IMR-90 (cell line): ENCODE measurements around the gene CMSS1. TPM values are rescaled to one million over a fixed set of nuclear protein-coding genes. Genes with fewer than 3 reads are reported as not detected.

Source experiments
- ATAC-seq: fragments of 200-7000 bp; cut with Tn5 transposase; 2 replicates; pipeline ENCODE4 v1.9.1; 2020; ENCODE audit warnings: low read depth, mild to moderate bottlenecking, moderate library complexity
- BruUV-seq: library from RNA; stranded (reverse); fragments of 400-500 nt; replicated peaks from 2 replicates; lab custom pipeline; 2021; lab: Mats Ljungman, UMichigan
- CTCF ChIA-PET: fragments of 300-600 bp; formaldehyde crosslinking; extraction: SDS; loops from one replicate; lab custom pipeline; 2021; ENCODE audit warnings: antibody characterized with exemption; lab: Yijun Ruan, JAX
- POLR2A ChIA-PET: fragments of 300-600 bp; sonication (Branson Sonifier 250); formaldehyde crosslinking; loops from one replicate; lab custom pipeline; 2022; ENCODE audit warnings: antibody characterized with exemption; ENCODE audit not compliant: unreplicated experiment; lab: Charles Lee
- DNase-seq: peaks from one replicate; pipeline ENCODE4 v3.0.0; 2013
- H2AFZ ChIP-seq: replicated peaks from 2 replicates; pipeline ENCODE3; 2013; ENCODE audit warnings: low read length, mild to moderate bottlenecking; ENCODE audit not compliant: poor library complexity
- H2AK5ac ChIP-seq: 2 replicates; pipeline ENCODE4 v1.6.1; 2013; ENCODE audit warnings: low read depth, low read length, inconsistent platforms
- H2AK9ac ChIP-seq: replicated peaks from 2 replicates; pipeline ENCODE3; 2013; ENCODE audit warnings: mild to moderate bottlenecking, low read depth, low read length, moderate library complexity; ENCODE audit not compliant: poor library complexity
- H2BK120ac ChIP-seq: 2 replicates; pipeline ENCODE4 v1.6.1; 2013; ENCODE audit warnings: low read depth, low read length, inconsistent platforms
- H2BK15ac ChIP-seq: 3 replicates; pipeline ENCODE4 v1.6.1; 2013; ENCODE audit warnings: low read depth, low read length, inconsistent platforms
- H2BK20ac ChIP-seq: 2 replicates; pipeline ENCODE4 v1.6.1; 2013; ENCODE audit warnings: low read depth, mild to moderate bottlenecking, inconsistent platforms, low read length, moderate library complexity
- H2BK5ac ChIP-seq: 2 replicates; pipeline ENCODE4 v1.6.1; 2013; ENCODE audit warnings: mild to moderate bottlenecking, low read depth, low read length, inconsistent platforms; ENCODE audit not compliant: poor library complexity, severe bottlenecking
- H3K14ac ChIP-seq: replicated peaks from 2 replicates; pipeline ENCODE4 v1.6.1; 2013; ENCODE audit warnings: low read depth, low read length, inconsistent platforms
- H3K18ac ChIP-seq: 2 replicates; pipeline ENCODE4 v1.6.1; 2013; ENCODE audit warnings: low read depth, low read length, control low read depth
- H3K23ac ChIP-seq: 2 replicates; pipeline ENCODE4 v1.6.1; 2013; ENCODE audit warnings: low read depth, low read length, inconsistent platforms
- H3K27ac ChIP-seq: 2 replicates; pipeline ENCODE4 v1.5.1; 2013; ENCODE audit warnings: mild to moderate bottlenecking, control low read depth, low read length; ENCODE audit not compliant: insufficient read depth
- H3K27me3 ChIP-seq: 2 replicates; pipeline ENCODE4 v1.6.1; 2013; ENCODE audit warnings: low read length; ENCODE audit not compliant: control insufficient read depth, insufficient read depth
- H3K36me3 ChIP-seq: 2 replicates; pipeline ENCODE4 v1.6.1; 2013; ENCODE audit warnings: low read length, mixed read lengths; ENCODE audit not compliant: control insufficient read depth, insufficient read depth
- H3K4ac ChIP-seq: 2 replicates; pipeline ENCODE4 v1.6.1; 2013; ENCODE audit warnings: low read depth, low read length, inconsistent platforms
- H3K4me1 ChIP-seq: 2 replicates; pipeline ENCODE4 v1.6.1; 2013; ENCODE audit warnings: low read length, mixed read lengths; ENCODE audit not compliant: control insufficient read depth, insufficient read depth
- H3K4me2 ChIP-seq: 2 replicates; pipeline ENCODE4 v1.6.1; 2013; ENCODE audit warnings: low read depth, mild to moderate bottlenecking, control low read depth, low read length, moderate library complexity
- H3K4me3 ChIP-seq: 2 replicates; pipeline ENCODE4 v1.5.1; 2013; ENCODE audit warnings: low read depth, mild to moderate bottlenecking, control low read depth, low read length, moderate library complexity; ENCODE audit not compliant: insufficient read depth
- H3K56ac ChIP-seq: 2 replicates; pipeline ENCODE4 v1.6.1; 2013; ENCODE audit warnings: low read length, inconsistent platforms; ENCODE audit not compliant: insufficient read depth; ENCODE audit errors: extremely low read depth
- H3K79me1 ChIP-seq, 2 experiments: 2 replicates each; pipeline ENCODE4 v1.6.1; 2013; ENCODE audit warnings: low read length in 2 of 2, inconsistent platforms in 1 of 2, low read depth in 1 of 2
- H3K9ac ChIP-seq: 2 replicates; pipeline ENCODE4 v1.6.1; 2013; ENCODE audit warnings: low read depth, low read length, control low read depth
- H3K9me1 ChIP-seq: 2 replicates; pipeline ENCODE4 v1.6.1; 2013; ENCODE audit warnings: low read length, inconsistent platforms; ENCODE audit not compliant: insufficient read depth
- H3K9me3 ChIP-seq: 2 replicates; pipeline ENCODE4 v1.6.1; 2013; ENCODE audit warnings: low read length; ENCODE audit not compliant: control insufficient read depth, insufficient read depth
- H4K20me1 ChIP-seq: 2 replicates; pipeline ENCODE4 v1.6.1; 2013; ENCODE audit warnings: low read length, inconsistent platforms; ENCODE audit not compliant: insufficient read depth
- H4K5ac ChIP-seq: 2 replicates; pipeline ENCODE4 v1.6.1; 2013; ENCODE audit warnings: mild to moderate bottlenecking, low read depth, low read length, control low read depth
- H4K8ac ChIP-seq, 2 experiments: 2 replicates each; pipeline ENCODE4 v1.6.1; 2013; ENCODE audit warnings: low read depth in 2 of 2, low read length in 2 of 2, control low read depth in 1 of 2, inconsistent platforms in 1 of 2
- H4K91ac ChIP-seq: 2 replicates; pipeline ENCODE4 v1.6.1; 2013; ENCODE audit warnings: low read depth, low read length, inconsistent platforms; ENCODE audit not compliant: insufficient read depth
- BHLHE40 ChIP-seq: fragments of 150-350 bp; IDR thresholded peaks from 2 replicates; pipeline ENCODE4 v1.6.1; 2016; ENCODE audit warnings: mild to moderate bottlenecking, low read depth, low read length
- CHD1 ChIP-seq: IDR thresholded peaks from 2 replicates; pipeline ENCODE4 v1.6.1; 2012; ENCODE audit warnings: low read depth, low read length, improper control_type of control experiment
- FOS ChIP-seq: fragments of 150-350 bp; IDR thresholded peaks from 2 replicates; pipeline ENCODE4 v1.6.1; 2016; ENCODE audit warnings: low read depth, low read length
- MAFK ChIP-seq: IDR thresholded peaks from 2 replicates; pipeline ENCODE4 v1.6.1; 2012; ENCODE audit warnings: low read depth, low read length, improper control_type of control experiment
- NFE2L2 ChIP-seq: fragments of 150-350 bp; IDR thresholded peaks from 2 replicates; pipeline ENCODE4 v1.6.1; 2016; ENCODE audit warnings: low read depth, mild to moderate bottlenecking, low read length
- POLR2A ChIP-seq: IDR thresholded peaks from 2 replicates; pipeline ENCODE4 v1.6.1; 2012; ENCODE audit warnings: mild to moderate bottlenecking, low read depth, low read length
- RCOR1 ChIP-seq: IDR thresholded peaks from 2 replicates; pipeline ENCODE4 v1.6.1; 2012; ENCODE audit warnings: mild to moderate bottlenecking, low read length, improper control_type of control experiment; ENCODE audit not compliant: insufficient replicate concordance
- RFX5 ChIP-seq: IDR thresholded peaks from 2 replicates; pipeline ENCODE4 v1.8.0; 2012; ENCODE audit warnings: low read depth, mild to moderate bottlenecking, low read length, moderate library complexity
- SMC3 ChIP-seq: fragments of 150-350 bp; IDR thresholded peaks from 2 replicates; pipeline ENCODE4 v1.6.1; 2016; ENCODE audit warnings: low read depth, mild to moderate bottlenecking, antibody characterized with exemption, low read length, moderate library complexity
- USF2 ChIP-seq: fragments of 150-350 bp; IDR thresholded peaks from 2 replicates; pipeline ENCODE4 v1.6.1; 2017; ENCODE audit warnings: mild to moderate bottlenecking, antibody characterized with exemption, low read length, low read depth
- WGBS, 2 experiments: methylation state at CpG; one replicate each; pipeline versions ENCODE4 v1.1.5 to v1.1.7; 2013; ENCODE audit warnings: missing lambda C conversion rate in 2 of 2; ENCODE audit not compliant: insufficient read length in 1 of 2; ENCODE audit errors: extremely low coverage in 2 of 2; 5-methylcytosine and 5-hydroxymethylcytosine counted together
- dilution Hi-C: fragments of 300-500 bp; cut with HindIII; formaldehyde crosslinking; loops from one replicate; pipeline ENCODE4 v1.14.3; 2018; ENCODE audit warnings: low sequenced_read_pairs; ENCODE audit not compliant: unreplicated experiment
- in situ Hi-C: fragments of 300-500 bp; cut with MboI; formaldehyde crosslinking; loops from 3 replicates; pipeline ENCODE4 v1.14.3; 2019; ENCODE audit warnings: low sequenced_read_pairs, inconsistent platforms, mixed read lengths
- intact Hi-C: fragments of 100-400 bp; cut with micrococcal nuclease; formaldehyde crosslinking; loops from 2 replicates; pipeline ENCODE4 v1.10.0; 2022
- polyA plus RNA-seq, 3 experiments: library from polyadenylated mRNA; depleted of rRNA; stranded (reverse); fragments of >200 nt; gene quantifications; 2 replicates each; pipeline ENCODE4 v1.2.3, GENCODE V29; 2012; ENCODE audit warnings: low replicate concordance in 1 of 3
- total RNA-seq: library from RNA; depleted of rRNA; stranded (reverse); fragments of >200 nt; gene quantifications from 2 replicates; pipeline ENCODE4 v1.2.3, GENCODE V29; 2012

CMSS1 gene
- total and polyA plus RNA-seq, 2 of the 4 experiments (the other 2 are of a cell fraction) = 12.5 to 13.6 TPM

DNA sequence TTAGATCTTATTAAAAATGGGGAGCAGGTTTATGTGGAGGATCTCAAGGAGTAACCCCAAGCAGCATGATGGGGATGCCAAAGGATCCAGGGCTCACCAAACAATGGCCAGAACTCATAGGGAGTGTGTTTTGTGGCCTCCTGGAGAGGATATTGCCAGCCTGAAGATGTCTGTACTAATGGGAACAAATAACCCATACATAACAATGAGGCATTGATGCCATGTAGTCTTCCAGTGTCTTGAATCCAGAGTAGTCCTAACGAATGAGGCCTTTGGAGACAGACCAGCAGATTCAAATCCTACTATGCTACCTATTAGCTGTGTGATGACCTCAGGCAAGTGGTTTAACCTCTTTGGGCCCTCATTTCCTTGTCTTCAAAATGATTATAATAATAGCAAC, 45.0 kb upstream of the CMSS1 start:
- peaks cover 9% of the 10 kb centered on the region; the same call in 1 of the 2 replicates for H3K4me1 ChIP-seq
- H3K36me3 ChIP-seq = peaks cover 4% of the 10 kb centered on the region
- ATAC-seq (no peak), DNase-seq (no peak)
- no peak overlapping the region for H2BK20ac ChIP-seq
- H2AK9ac ChIP-seq = no peak overlapping the region
- H3K9ac ChIP-seq = no peak overlapping the region
- H3K27ac ChIP-seq = no peak overlapping the region
- no peak overlapping the region for H2BK5ac ChIP-seq
- no peak for TF ChIP-seq FOS
- no peak for TF ChIP-seq NFE2L2
- TF ChIP-seq USF2 = no peak
- no peak for TF ChIP-seq POLR2A
- no peak for TF ChIP-seq MAFK
- no peak for TF ChIP-seq CHD1
- TF ChIP-seq BHLHE40 = no peak
- TF ChIP-seq RCOR1 = no peak
- no peak for TF ChIP-seq SMC3
- TF ChIP-seq RFX5 = no peak
- intact Hi-C loops (no loop called here), dilution Hi-C loops (loop anchor here (25.0 kb wide), 1 partner anchor 760 kb away; no protein-coding TSS in a partner anchor), in situ Hi-C loops (loop anchor here (25.0 kb wide), 1 partner anchor 1160 kb away; no protein-coding TSS in a partner anchor)
- no peak overlapping the region for H3K4ac ChIP-seq
- POLR2A ChIA-PET = no interaction called here
- CTCF ChIA-PET = no interaction called here
- no CpG with 5 or more reads among the region's 1 CpG for WGBS, 2 experiments
- peaks cover 11% of the 10 kb centered on the region for H3K9me1 ChIP-seq
- no peak overlapping the region for H3K4me2 ChIP-seq
- H2BK15ac ChIP-seq = no peak overlapping the region
- H3K56ac ChIP-seq = no peak overlapping the region
- H2AK5ac ChIP-seq = no peak overlapping the region
- no peak overlapping the region for H4K8ac ChIP-seq
- H4K91ac ChIP-seq = no peak overlapping the region
- H3K27me3 ChIP-seq = no peaks in the 10 kb centered on the region
- H3K23ac ChIP-seq = no peak overlapping the region
- H3K9me3 ChIP-seq = no peaks in the 10 kb centered on the region
- no peak overlapping the region for H2AFZ ChIP-seq
- H4K5ac ChIP-seq = no peak overlapping the region
- BruUV-seq = no TSS peak
- H3K18ac ChIP-seq = no peak overlapping the region
- H3K14ac ChIP-seq = no peak overlapping the region
- peaks cover 4 to 6% of the 10 kb centered on the region in 2 experiments; a peak in 1 of 4 replicates for H3K79me1 ChIP-seq
- no peak overlapping the region for H3K4me3 ChIP-seq
- H2BK120ac ChIP-seq = no peak overlapping the region
- no peaks in the 10 kb centered on the region for H4K20me1 ChIP-seq
